GM18861 (cell line): Measurements from ENCODE around the gene POU3F2.

Experiments
- ATAC-seq: cut with Tn5 transposase; IDR thresholded peaks from one replicate; pipeline ENCODE4 v1.9.1; 2021; ENCODE audit not compliant: unreplicated experiment

POU3F2 gene

GRCh38 chr6:98830146-98830545 is 4.2 kb upstream of the POU3F2 start:
- no peak for ATAC-seq

- no peak for ATAC-seq
Observed at GRCh38 chr6:98831057-98831958, 3.1 kb upstream of the POU3F2 start.

- ATAC-seq = no peak
Observed at GRCh38 chr6:98831959-98832283, 2.5 kb upstream of the POU3F2 start.

GRCh38 chr6:98832284-98833056 is 1.9 kb upstream of the POU3F2 start:
- no peak for ATAC-seq

GRCh38 chr6:98833057-98833306 is 1.4 kb upstream of the POU3F2 start:
- peak; percentile 33 for ATAC-seq

- ATAC-seq = peak; percentile 9
Observed at GRCh38 chr6:98833307-98834059, 891 bp upstream of the POU3F2 start.

GRCh38 chr6:98835149-98836024 is 1.0 kb downstream of the POU3F2 start:
- ATAC-seq = no peak

- no peak for ATAC-seq
Observed at GRCh38 chr6:98836025-98836961, 1.9 kb downstream of the POU3F2 start.

- no peak for ATAC-seq
Observed at GRCh38 chr6:98836962-98837944, 2.9 kb downstream of the POU3F2 start.

- ATAC-seq = no peak
Observed at GRCh38 chr6:98838032-98838431, 3.7 kb downstream of the POU3F2 start.

- no peak for ATAC-seq
Observed at GRCh38 chr6:98838975-98839374, 4.6 kb downstream of the POU3F2 start.

- ATAC-seq = no peak
Observed at GRCh38 chr6:98839781-98840361, 5.5 kb downstream of the POU3F2 start.

GRCh38 chr6:98840385-98840784 is 6.0 kb downstream of the POU3F2 start:
- ATAC-seq = no peak

- no peak for ATAC-seq
Observed at GRCh38 chr6:98840996-98841513, 6.7 kb downstream of the POU3F2 start.

- ATAC-seq = no peak
Observed at GRCh38 chr6:98841621-98842341, 7.4 kb downstream of the POU3F2 start.

GRCh38 chr6:98842342-98843180 is 8.2 kb downstream of the POU3F2 start:
- no peak for ATAC-seq
